HG03196 (cell line): ENCODE data around the gene LRRC15.

ENCODE experiments used
- ATAC-seq: cut with Tn5 transposase; IDR thresholded peaks from one replicate; pipeline ENCODE4 v1.9.1; 2021; ENCODE audit not compliant: unreplicated experiment

LRRC15 gene

DNA sequence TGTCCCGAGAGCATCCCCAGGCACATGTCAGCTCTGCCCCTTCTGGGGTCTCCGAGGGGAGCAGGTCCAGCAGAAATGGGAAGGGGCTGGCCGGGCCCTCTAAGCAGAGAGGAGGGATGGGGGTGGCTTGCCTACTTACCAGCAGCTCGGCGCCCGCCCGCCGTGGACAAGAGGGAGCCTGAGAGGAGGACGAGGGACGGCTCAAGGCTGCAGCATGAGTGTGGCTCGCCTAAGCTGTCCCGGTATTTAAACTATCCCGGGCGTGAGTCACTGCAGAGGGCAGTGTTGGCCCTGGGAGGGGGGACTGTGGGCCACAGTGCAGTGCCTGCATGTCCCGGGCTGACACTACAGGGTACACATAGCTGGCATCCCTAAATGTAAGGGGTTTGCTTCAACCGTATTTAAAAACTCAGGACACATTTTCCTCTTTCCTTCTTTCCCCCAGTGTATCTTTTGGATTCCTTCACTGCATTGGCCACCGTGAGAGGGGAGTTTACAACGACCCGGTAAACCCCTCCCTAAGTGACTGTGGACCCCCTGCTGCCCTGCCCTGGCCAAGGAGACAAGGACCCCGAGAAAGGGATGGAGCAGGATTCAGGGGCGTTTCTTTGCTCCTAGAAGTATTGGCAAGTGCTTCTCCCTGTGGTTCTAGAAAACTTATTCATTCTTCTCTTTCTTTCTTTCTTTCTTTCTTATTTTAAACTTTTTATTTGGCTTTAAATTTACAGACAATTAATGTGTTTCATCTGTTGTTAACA, at the start of gene LRRC15:
TSS of gene LRRC15 (minus strand) at position 222 of the 758 bp plus-strand sequence. CDS start 8,700 bp downstream, outside the sequence.
- no peak for ATAC-seq

DNA sequence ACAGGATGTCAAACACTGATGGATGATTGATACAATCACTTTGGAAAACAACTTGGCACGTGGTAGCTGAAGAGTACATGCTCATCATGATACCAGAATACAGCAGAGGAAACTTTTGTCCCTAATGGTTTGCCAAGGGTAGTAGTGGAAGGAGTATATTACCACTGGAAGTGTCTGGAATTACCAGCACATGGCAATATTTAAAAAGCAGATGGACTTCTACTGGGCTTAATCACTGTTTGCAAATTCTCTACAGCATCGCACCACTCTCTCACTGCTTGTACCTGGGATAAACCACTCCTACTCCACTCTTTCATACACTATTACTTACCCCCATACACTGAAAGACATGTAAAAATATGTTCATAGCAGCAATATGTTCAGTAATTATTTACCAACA, 49.1 kb upstream of the LRRC15 start:
- ATAC-seq: no peak

GRCh38 chr3:194407423-194407822, 37.9 kb upstream of the LRRC15 start:
- ATAC-seq: no peak

DNA sequence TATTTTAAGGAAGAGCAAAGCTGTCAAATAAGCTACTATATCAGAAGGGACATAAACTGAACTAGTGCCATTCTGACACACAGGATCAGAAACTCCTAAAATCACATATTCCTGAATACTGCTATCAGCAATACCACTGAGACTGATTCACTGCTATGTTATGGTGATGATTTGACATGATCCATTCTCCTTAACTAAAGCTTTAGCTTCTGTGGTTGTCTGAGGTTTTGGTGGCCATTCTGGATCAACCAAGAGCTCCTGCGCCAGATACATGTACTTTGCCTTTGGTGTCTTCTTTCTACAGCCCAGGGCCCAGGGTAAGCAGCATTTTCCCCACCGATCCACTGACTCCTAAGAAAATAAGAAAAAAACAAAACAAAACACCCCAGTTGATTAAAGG, 36.2 kb upstream of the LRRC15 start:
- ATAC-seq: no peak

DNA sequence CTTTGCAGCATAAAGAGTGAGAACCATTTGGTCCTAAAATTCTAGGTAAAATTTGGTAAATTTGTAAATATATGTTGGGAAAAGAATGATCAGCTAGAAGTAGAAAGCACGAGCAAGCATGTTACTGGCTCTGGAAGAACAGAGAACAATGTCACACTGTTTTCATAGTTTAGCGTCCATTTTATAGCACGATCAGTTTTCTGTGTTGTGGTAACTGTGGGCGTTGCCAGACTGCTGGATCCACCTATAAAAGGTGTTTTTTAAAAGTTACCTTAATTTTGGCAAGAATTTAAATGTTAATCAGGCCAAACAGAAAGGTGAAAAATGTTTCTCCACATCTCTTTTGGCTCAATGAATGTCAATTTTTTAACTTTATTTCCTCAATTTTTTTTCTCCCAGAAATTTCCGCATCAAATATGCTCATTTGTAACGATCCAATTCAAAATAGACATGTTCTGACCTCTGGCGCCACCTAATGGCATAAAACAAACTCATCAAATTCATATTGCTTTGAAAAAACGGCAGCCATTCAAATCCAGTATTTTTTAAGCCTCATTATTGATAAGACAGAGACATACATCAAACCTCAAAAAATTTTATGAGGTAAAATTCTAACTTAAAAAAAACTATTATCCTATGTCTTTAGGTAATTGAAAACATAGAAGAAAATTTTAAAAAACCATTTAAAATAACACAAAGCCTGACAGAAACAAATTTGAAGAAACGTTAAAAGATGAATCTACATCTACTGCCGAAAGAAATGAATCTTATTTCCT, 35.0 kb upstream of the LRRC15 start:
- ATAC-seq: no peak

GRCh38 chr3:194401868-194402329, 32.4 kb upstream of the LRRC15 start:
- no peak for ATAC-seq

DNA sequence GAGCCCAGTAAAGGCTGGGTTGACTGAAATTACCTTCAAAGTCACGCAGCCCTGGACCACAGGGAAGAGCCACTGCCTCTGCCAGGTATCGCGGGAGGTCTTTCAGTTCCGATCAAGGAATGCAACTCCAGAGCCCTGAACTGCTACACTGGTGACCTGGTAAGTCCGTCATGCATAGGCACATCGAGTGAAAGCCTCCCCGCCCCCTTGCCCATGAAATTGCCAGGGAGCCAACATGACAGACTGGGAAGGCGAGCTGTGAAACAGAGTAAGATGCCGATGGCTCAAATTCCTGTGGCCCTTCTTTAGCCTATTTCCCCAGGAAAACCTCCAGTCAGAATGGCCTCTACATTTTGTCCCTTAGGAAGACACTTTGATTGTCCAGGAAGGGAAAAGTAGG, 31.8 kb upstream of the LRRC15 start:
- no peak for ATAC-seq

DNA sequence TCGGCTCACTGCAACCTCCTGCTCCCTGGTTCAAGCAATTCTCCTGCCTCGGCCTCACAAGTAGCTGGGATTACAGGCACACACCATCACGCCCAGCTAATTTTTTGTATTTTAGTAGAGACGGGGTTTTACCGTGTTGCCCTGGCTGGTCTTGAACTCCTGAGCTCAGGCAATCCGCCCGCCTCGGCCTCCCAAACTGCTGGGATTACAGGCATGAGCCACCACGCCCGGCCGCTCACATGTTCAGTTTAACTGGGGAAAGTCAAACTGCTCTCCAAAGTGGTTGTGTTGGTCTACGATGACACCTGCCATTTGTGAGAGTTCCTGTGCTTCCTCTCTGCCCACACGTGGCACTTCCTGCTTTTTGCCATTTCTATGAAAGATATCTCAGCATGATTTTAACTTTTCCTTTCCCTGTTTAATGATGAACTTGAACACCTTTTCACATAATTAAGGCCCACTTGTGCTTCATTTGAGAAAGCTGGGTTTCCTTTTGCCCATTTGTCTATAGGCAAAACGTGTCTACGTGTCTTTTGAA, 30.4 kb upstream of the LRRC15 start:
- no peak for ATAC-seq

- no peak for ATAC-seq
Observed at GRCh38 chr3:194399166-194399565, 29.6 kb upstream of the LRRC15 start, which contains the start of gene GP5. TSS of gene GP5 (minus strand) at chr3:194399266. CDS start at chr3:194398282, 984 bp downstream.

- ATAC-seq: no peak
Observed at GRCh38 chr3:194397757-194398312, 28.3 kb upstream of the LRRC15 start.

DNA sequence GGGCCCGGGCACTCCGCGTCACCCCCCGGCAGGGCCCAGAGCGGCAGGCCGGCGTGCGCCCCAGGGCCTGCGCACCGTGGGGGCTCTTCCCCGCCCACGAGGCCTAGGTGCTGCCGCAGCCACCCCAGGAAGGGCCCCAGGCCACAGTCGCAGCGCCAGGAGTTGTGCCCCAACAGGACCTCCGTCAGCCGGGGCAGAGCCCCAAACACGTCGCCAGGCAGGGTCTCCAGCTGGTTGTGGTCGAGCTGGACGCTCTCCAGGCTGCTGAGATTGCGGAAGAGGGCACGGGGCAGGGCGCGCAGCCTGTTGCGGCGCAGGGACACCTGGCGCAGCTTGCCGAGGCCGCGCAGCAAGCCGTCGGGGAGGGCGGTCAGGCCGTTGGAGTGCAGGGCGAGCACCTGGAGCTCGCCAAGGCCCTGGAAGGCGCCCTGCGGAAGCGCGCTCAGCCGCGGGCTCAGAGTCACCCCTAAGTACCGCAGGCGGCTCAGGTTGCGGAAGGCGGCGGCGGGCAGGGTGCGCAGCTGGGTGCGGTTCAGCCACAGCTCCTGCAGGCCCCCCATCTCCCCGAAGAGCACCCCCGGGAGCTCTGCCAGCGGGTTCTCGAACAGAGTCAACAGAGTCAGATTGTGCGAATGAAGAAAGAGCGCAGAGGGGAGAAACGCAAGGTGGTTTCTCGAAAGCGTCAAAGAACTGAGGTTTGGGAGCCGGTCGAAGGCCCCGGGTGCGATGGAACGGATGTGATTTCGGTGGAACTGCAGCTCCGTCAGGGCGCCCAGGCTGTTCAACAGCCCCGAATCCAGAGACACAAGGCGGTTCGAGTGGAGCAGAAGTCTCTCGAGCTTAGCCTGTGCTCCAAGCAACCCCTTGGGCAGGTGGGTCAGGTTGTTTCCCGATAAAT, 27.6 kb upstream of the LRRC15 start:
- ATAC-seq: no peak

DNA sequence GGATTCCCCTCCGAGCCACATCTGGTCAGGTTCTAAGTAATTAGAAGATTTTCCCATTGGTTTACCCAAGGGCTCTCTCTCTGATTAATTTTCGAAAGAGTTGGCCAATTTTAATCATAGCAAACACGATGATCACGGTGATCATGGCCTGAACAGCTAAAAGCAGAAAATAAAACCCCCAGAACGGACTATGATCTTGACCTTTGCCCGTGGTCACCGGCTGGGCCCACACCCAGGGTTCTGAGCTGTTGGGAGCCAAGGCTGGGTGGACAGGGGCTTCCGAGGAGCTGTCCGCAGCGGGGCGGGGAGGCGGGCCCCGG, 27.0 kb upstream of the LRRC15 start:
- ATAC-seq: no peak

DNA sequence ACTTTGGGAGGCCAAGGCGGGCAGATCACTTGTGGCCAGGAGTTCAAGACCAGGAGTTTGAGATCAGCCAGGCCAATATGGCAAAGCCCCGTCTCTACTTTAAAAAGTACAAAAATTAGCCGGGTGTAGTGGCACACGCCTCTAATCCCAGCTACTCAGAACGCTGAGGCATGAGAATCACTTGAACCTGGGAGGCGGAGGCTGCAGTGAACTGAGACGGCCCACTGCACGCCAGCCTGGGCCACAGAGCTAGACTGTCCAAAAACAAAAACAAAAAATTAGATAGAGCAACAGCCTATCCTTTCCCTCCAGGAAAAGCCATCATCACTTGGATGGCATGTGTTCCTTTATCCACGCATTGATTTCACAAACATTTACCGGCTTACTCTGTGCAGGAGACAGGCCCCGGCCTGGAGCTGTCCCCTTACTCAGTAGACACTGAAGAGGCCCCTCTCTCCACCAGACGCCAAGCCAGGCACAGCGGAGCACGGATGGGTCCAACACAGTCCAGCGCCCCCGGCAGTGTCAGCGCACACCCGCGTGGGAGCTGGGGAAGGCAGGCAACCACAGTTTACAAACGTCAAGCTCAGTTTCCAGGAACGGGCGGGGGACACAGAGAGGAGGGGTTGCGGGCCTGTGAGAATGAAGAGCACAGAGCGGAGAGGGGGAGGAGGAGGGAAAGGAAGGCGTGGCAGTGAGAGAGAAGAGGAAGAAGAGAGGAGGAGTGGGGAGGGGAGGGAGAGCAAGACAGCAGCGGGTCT, 26.4 kb upstream of the LRRC15 start:
- no peak for ATAC-seq

DNA sequence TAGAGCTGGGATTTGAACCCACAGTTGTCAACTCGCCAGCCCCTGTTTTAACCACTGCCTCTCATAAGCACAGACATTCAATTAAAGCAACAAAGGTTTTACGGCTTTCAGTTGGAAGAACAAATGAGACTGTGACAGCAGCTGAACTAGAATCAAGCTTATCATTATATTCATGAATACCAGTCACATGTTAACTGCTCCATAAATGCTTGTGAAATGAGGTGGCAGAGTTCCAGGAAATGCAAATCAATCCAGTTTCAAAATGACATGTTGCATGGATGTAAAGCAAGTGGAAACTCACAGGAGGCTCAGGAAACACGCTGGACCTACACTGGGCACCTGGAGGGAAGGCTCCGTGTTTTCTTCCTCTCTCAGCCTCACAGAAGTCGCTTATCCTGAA, 25.7 kb upstream of the LRRC15 start:
- ATAC-seq: no peak

GRCh38 chr3:194392576-194392975, 23.0 kb upstream of the LRRC15 start:
- no peak for ATAC-seq

DNA sequence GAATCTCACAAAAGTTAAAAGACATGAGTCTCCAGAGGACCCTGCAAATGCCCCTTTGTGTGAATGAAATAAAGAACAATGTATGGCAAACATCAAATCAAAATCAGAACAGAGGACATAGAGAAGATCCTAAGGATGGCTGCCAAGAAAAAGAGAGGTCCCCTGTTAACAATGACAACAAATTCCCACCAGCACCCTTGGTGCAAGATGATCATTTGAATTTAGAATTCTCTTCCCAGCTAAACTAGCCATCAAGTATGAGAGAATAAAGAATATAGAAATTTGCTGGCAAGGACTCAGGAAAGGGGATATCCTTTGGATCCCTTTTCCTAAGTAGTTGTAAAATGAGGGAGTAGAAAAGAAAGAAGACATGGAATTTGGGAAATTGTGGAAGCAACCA, 21.3 kb upstream of the LRRC15 start:
- no peak for ATAC-seq

DNA sequence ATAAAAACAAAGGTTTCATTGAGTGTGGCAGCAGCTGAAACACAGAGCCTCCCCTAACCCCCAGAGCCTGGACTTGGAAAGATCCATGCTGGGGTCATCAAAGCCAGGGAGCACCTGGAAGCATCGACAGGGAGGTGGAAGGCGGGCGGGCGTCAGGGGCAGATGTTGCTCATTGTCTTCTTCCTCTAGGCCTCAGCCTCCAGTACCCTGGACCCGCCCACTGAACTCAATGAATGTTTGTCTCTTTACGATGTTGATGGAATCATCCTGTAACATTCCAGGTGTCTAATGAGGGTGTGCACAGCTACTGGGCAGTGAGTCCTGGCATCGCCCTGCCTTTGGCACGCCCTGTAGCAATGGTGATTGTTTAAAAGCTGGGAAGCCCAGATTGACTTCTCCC, 19.7 kb upstream of the LRRC15 start:
- ATAC-seq: no peak

DNA sequence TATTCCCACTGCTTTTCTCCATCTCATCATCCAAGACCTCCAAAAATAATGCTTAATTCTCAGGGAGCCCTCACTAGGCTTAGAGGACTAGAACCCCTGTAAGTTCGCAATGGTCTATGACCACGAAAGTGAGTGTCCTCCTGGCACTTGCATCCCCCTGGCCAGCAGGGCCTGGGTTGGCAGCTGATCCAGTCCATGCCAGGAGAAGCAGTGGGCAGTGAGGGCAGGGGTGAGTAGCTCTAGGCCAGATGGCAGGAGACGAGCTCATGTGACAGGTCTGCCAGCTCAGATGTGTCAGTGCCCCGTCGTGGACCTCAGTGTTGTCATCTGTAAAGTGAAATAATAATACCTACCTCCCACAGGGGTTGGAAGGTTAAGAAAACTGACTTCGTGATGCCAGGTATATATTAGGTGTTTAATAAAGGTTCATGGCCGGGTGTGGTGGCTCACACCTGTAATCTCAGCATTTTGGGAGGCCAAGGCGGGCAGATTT, 18.4 kb upstream of the LRRC15 start:
- no peak for ATAC-seq

DNA sequence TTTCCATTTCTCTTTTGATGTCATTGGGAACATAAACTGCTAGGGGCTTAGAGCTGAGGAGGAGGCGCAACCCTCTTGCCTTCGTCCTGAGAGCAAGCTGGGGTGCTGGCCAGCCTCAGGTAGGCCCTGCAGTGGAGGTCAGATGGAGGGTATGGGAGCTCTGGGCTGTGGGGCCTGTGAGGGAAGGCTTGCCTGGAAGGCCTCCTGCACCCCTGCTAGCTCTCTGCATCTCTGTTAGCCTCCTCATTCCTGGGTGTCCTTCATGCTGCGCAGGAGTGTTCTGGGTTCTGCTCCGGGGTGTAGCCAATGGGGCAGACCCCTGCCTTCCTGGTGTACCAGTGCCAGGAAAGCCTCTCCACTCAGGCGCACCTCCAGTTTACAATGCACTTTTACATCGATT, 17.7 kb upstream of the LRRC15 start:
- ATAC-seq: no peak

GRCh38 chr3:194386648-194387047, 17.1 kb upstream of the LRRC15 start:
- ATAC-seq: no peak
